Endothelial cell (in vitro differentiated cells): ENCODE results near the gene LAMA1. TPM values are rescaled to one million over a fixed set of nuclear protein-coding genes. Genes with fewer than 3 reads are reported as not detected.

Source experiments
- DNase-seq: peaks from one replicate; pipeline ENCODE4 v3.0.0; 2021; ENCODE audit warnings: low spot score
- H3K27ac Mint-ChIP-seq: one replicate; pipeline ENCODE4 v1.8.0; 2021; ENCODE audit warnings: mixed read lengths, inconsistent platforms; ENCODE audit not compliant: unreplicated experiment
- H3K27me3 Mint-ChIP-seq: one replicate; pipeline ENCODE4 v1.8.0; 2021; ENCODE audit warnings: mild to moderate bottlenecking, moderate library complexity, mixed read lengths, inconsistent platforms; ENCODE audit not compliant: unreplicated experiment
- H3K36me3 Mint-ChIP-seq: one replicate; pipeline ENCODE4 v1.8.0; 2021; ENCODE audit warnings: mild to moderate bottlenecking, low read depth, mixed read lengths, inconsistent platforms; ENCODE audit not compliant: unreplicated experiment
- H3K4me1 Mint-ChIP-seq: one replicate; pipeline ENCODE4 v1.8.0; 2021; ENCODE audit warnings: mild to moderate bottlenecking, mixed read lengths, inconsistent platforms; ENCODE audit not compliant: unreplicated experiment
- H3K4me3 Mint-ChIP-seq: one replicate; pipeline ENCODE4 v1.8.0; 2021; ENCODE audit warnings: mild to moderate bottlenecking, mixed read lengths, inconsistent platforms; ENCODE audit not compliant: unreplicated experiment
- H3K9me3 Mint-ChIP-seq: one replicate; pipeline ENCODE4 v1.8.0; 2021; ENCODE audit warnings: mixed read lengths, inconsistent platforms; ENCODE audit not compliant: unreplicated experiment
- total RNA-seq: library from RNA; stranded (reverse); fragmentation: NEBNext Ultra II Directional; extraction: Animal tissue kit (Norgen Biotek cat#: 25700); gene quantifications from one replicate; pipeline ENCODE4 v1.2.1, GENCODE V29; 2021; ENCODE audit not compliant: unreplicated experiment
- TF ChIP-seq, protein P1 (sequence below): fragments of 200-600 bp; sonication (generic); IDR thresholded peaks from one replicate; pipeline ENCODE4 v1.5.0; 2021; ENCODE audit warnings: antibody characterized with exemption; ENCODE audit not compliant: unreplicated experiment

The LAMA1 gene
- total RNA-seq, 1 donor from 2014 or later: 8.7 TPM

DNA sequence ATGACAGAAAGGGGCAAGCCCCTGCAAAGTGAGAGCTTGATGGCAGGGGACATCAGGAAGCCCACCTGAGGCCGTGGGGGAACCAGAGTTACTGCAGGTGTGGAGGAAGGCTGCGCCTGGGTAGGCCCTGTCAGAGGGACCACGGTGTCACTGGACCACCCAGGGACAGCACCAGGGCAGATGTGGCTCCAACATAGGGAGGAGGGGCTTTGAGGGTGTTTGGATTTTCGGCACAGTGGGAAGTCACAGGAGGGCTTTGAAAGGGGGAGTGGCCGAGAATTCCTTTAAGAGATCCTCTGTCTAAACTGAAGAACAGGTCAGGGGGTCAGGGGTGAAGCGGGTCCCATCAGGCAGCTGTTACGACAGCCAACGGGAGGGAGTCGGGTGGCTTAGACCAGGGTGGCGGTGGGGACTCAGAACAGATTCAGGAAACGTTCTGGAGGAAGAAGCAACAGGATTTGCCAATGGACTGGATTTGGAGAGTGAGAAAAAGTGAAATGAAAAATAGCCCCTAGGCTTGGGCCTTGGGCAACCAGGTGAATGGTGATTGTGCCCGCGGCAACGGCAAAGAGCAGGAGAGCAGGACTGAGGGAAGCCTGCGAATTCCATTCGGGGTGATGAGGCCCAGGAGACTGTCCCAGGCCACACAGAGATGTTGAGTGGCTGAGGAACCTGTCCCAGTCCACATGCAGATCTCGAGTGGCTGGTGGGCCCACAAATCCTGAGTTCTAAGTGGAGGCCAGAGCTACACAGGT lies 166.1 kb downstream of the LAMA1 start:
- TF ChIP-seq, protein P1, sequence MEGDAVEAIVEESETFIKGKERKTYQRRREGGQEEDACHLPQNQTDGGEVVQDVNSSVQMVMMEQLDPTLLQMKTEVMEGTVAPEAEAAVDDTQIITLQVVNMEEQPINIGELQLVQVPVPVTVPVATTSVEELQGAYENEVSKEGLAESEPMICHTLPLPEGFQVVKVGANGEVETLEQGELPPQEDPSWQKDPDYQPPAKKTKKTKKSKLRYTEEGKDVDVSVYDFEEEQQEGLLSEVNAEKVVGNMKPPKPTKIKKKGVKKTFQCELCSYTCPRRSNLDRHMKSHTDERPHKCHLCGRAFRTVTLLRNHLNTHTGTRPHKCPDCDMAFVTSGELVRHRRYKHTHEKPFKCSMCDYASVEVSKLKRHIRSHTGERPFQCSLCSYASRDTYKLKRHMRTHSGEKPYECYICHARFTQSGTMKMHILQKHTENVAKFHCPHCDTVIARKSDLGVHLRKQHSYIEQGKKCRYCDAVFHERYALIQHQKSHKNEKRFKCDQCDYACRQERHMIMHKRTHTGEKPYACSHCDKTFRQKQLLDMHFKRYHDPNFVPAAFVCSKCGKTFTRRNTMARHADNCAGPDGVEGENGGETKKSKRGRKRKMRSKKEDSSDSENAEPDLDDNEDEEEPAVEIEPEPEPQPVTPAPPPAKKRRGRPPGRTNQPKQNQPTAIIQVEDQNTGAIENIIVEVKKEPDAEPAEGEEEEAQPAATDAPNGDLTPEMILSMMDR: no peak
- no peak overlapping the region for H3K27ac Mint-ChIP-seq
- H3K27me3 Mint-ChIP-seq: peaks cover 10% of the 10 kb centered on the region
- peaks cover 17% of the 10 kb centered on the region for H3K4me1 Mint-ChIP-seq
- H3K4me3 Mint-ChIP-seq: no peak overlapping the region
- H3K9me3 Mint-ChIP-seq: no peaks in the 10 kb centered on the region
- peaks cover 8% of the 10 kb centered on the region for H3K36me3 Mint-ChIP-seq
- DNase-seq: no peak

DNA sequence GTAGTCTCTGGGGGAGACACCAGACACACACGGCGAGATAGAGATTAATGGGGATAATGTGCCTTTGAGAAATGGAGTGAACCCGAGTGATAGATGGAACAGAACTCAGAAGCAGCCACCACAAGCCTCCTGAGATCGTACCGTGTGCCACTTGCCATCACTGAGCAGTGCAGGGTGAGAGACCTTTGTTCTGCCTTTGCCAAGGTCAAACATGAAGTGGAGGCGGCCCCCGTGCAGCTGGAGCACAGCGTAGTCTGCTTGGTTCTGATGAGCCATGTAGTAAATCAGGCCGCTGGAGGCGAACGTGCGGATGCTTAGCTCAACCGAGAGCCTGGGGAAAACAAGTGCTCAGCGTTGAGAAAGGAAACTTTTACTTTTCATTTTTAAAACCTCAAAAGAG lies 167.0 kb downstream of the LAMA1 start:
- no peak overlapping the region for H3K4me3 Mint-ChIP-seq

DNA sequence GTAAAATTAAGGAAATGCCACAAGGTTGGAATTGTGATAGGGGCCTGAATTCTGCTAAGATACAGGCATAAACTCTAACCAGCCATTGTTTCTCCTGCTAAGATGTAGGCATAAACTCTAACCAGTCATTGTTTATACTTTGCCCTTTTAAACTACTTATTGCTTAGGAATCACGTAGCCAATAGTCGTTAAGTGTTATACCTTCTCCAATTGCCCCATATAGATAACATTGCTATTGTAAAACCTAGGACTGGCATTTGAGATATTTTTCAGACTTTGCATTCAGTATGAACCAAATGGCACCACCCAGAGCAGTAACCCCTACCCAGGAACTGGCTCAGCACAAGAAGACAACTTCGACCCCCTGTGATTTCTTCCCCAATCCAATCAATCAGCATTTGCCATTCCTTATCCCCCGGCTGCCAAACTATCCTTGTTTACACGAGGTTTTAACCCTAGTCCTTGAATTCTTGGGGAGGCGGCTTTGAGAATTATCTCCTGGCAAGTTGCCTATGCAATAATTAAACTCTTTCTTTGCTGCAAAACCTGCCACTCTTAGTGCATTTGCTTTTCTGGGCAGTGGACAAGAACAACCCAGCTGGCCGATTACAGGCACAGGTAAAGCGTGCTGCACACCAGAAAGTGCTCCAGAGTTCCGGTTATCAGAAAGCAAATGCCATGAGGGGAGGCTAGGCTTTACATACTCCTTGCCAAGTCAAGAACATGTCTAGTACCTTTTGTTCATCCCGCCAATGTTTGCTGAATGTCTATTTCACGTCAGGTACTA lies 167.6 kb downstream of the LAMA1 start:
- Mint-ChIP-seq H3K4me1 (peaks cover 17% of the 10 kb centered on the region), H3K27ac (no peak overlapping the region), H3K4me3 (no peak overlapping the region), H3K36me3 (peaks cover 8% of the 10 kb centered on the region), H3K27me3 (peaks cover 14% of the 10 kb centered on the region), H3K9me3 (no peaks in the 10 kb centered on the region)
- DNase-seq: no peak
- TF ChIP-seq, protein P1: no peak

More for the DNA sequence above, 167.0 kb downstream of the LAMA1 start:
- TF ChIP-seq, protein P1: no peak
- H3K4me1 Mint-ChIP-seq: peaks cover 17% of the 10 kb centered on the region
- DNase-seq: no peak
- H3K27ac Mint-ChIP-seq: no peak overlapping the region
- H3K36me3 Mint-ChIP-seq: peaks cover 8% of the 10 kb centered on the region
- peaks cover 13% of the 10 kb centered on the region for H3K27me3 Mint-ChIP-seq
- H3K9me3 Mint-ChIP-seq: no peaks in the 10 kb centered on the region

DNA sequence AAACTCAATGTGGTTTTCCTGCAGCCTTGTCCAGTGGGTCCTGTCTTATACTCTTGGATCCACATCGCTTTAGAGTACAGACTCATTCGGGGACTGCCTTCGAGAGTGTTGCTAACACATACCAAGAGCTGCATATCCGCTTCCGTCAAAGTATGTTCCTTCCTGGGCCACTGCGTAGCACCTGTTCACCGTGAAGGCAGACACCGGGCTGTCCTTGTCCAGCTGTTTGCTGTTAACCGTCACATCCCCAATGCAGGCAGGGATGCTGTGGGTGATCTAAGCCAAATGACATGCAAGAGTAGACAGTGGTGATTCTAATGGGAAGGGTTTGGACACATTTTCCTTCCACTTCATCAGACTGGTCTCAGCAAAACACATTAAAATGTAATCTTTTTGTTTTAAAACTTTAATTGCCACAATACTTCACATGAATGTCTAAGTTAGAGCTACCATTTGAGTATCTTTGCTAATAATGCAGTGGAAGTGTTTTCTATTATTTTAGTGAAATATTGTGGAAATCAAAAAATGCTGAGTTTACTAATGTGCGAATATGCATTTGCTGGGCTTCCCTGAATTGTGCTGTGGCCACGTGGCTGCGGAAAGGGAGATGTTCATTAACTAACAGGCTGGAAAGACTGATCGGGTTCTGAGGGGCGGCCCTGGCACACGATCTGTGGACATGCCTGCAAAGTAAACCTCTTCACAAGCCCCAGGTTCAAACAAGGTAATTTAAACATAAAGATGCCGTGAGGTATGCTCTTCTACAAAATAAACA lies 169.1 kb downstream of the LAMA1 start:
- Mint-ChIP-seq H3K27ac (no peak overlapping the region), H3K4me3 (no peak overlapping the region), H3K9me3 (no peaks in the 10 kb centered on the region), H3K36me3 (peaks cover 3% of the 10 kb centered on the region), H3K27me3 (peaks cover 8% of the 10 kb centered on the region), H3K4me1 (peaks cover 17% of the 10 kb centered on the region)
- DNase-seq: no peak
- TF ChIP-seq, protein P1: no peak
